Measurements from ENCODE around the gene GNAQ. TPM values are rescaled to one million over a fixed set of nuclear protein-coding genes. Genes with fewer than 3 reads are reported as not detected.

GNAQ gene
- polyA plus RNA-seq, 2 of the 4 experiments (the other 2 are of a cell fraction) = 17.9 to 60.0 TPM

DNA sequence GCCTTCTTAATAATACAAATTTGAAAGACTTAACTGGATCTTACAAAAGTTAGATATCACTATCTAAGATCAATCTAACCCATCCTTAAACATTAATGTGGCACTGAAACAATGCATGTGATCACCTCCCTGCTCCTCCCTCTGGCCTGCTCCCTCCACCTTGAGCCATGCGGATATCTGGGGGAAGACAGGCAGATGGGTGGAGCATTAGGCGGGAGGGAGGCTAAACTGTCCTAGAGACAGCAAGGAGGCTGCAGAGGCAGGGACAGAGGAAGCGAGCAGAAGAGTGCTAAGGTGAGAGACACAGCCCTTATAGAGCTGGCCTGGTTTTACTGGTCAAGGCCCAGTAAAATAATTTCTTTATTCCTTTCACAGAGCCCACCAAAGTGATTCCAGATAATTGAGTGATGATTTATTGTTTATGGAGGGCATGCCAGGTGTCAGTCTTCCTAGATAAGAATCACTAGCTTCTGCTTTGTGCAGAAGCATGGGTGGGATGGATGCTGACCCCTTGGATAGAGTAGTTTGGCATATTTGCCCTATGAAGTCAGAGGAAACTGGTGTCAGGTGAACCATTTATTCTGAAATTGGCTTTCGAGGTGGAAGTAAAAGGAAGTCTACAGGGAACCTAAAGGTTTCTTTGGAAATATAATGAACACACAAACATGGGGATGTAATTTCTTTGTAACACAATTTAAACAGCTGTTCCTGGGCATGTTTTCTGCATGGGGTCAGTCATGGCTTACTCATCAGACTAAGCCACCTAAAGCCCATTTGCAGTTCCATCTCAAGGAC lies 188.3 kb downstream of the GNAQ start:
- CTCF ChIA-PET = interaction anchor here (1.2 to 2.9 kb wide), 4 partner anchors 133 to 208 kb away, joined by 3 to 28 read pairs (median 8); no protein-coding TSS in a partner anchor
- FAIRE-seq = no peak

GRCh38 chr9:77841739-77842386 lies 189.7 kb downstream of the GNAQ start:
- ChIA-PET POLR2A (no interaction called here), CTCF (interaction anchor here (0.6 to 3.5 kb wide), 30 partner anchors 9 to 409 kb away, joined by 3 to 28 read pairs (median 4); no protein-coding TSS in a partner anchor)
- FAIRE-seq = no peak
- TF ChIP-seq MYC (IDR thresholded peaks at IDR 0.05; ENCODE audit: borderline replicate concordance, low read length) (no peak), CHD4 (IDR thresholded peaks at IDR 0.05; ENCODE audit: borderline replicate concordance) (no peak), NPAS2 (CRISPR knock-in tag; IDR thresholded peaks at IDR 0.05; ENCODE audit: borderline replicate concordance) (no peak), HOXB13 (CRISPR knock-in tag; IDR thresholded peaks at IDR 0.05; ENCODE audit: low read depth) (no peak), ZNF302 (CRISPR knock-in tag; IDR thresholded peaks at IDR 0.05) (no peak), CBX2 (IDR thresholded peaks at IDR 0.05; ENCODE audit: borderline replicate concordance, low read depth) (no peak), RFX5 (IDR thresholded peaks at IDR 0.05) (no peak), SMC3 (IDR thresholded peaks at IDR 0.05) (peak; percentile 54), MAZ (IDR thresholded peaks at IDR 0.05; ENCODE audit: borderline replicate concordance, low read depth, low read length) (no peak), HOXA7 (CRISPR knock-in tag; IDR thresholded peaks at IDR 0.05) (no peak), RCOR1 (IDR thresholded peaks at IDR 0.05; ENCODE audit: low read depth, low read length) (no peak), PHF8 (IDR thresholded peaks at IDR 0.05; ENCODE audit: borderline replicate concordance, low read depth) (no peak), REST (IDR thresholded peaks at IDR 0.05) (no peak), EHMT2 (IDR thresholded peaks at IDR 0.05; ENCODE audit: low read depth) (no peak), POLR2AphosphoS2 (conservative IDR thresholded peaks at IDR 0.05; ENCODE audit: low read length) (no peak), RAD21 (conservative IDR thresholded peaks at IDR 0.05 in 1 of 2, IDR thresholded peaks at IDR 0.05 in 1 of 2) (peak; percentile 40 to 67), KDM1A (IDR thresholded peaks at IDR 0.05; ENCODE audit: low read depth) (no peak), MAX (IDR thresholded peaks at IDR 0.05) (no peak)
- TF ChIP-seq, protein P1, sequence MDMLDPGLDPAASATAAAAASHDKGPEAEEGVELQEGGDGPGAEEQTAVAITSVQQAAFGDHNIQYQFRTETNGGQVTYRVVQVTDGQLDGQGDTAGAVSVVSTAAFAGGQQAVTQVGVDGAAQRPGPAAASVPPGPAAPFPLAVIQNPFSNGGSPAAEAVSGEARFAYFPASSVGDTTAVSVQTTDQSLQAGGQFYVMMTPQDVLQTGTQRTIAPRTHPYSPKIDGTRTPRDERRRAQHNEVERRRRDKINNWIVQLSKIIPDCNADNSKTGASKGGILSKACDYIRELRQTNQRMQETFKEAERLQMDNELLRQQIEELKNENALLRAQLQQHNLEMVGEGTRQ (IDR thresholded peaks at IDR 0.05) = no peak
- TF ChIP-seq, protein P2, sequence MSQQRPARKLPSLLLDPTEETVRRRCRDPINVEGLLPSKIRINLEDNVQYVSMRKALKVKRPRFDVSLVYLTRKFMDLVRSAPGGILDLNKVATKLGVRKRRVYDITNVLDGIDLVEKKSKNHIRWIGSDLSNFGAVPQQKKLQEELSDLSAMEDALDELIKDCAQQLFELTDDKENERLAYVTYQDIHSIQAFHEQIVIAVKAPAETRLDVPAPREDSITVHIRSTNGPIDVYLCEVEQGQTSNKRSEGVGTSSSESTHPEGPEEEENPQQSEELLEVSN (IDR thresholded peaks at IDR 0.05; ENCODE audit: borderline replicate concordance, low read depth) = no peak
- TF ChIP-seq, protein P3, sequence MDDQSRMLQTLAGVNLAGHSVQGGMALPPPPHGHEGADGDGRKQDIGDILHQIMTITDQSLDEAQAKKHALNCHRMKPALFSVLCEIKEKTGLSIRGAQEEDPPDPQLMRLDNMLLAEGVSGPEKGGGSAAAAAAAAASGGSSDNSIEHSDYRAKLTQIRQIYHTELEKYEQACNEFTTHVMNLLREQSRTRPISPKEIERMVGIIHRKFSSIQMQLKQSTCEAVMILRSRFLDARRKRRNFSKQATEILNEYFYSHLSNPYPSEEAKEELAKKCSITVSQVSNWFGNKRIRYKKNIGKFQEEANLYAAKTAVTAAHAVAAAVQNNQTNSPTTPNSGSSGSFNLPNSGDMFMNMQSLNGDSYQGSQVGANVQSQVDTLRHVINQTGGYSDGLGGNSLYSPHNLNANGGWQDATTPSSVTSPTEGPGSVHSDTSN (IDR thresholded peaks at IDR 0.05) = no peak
- TF ChIP-seq, protein P4, sequence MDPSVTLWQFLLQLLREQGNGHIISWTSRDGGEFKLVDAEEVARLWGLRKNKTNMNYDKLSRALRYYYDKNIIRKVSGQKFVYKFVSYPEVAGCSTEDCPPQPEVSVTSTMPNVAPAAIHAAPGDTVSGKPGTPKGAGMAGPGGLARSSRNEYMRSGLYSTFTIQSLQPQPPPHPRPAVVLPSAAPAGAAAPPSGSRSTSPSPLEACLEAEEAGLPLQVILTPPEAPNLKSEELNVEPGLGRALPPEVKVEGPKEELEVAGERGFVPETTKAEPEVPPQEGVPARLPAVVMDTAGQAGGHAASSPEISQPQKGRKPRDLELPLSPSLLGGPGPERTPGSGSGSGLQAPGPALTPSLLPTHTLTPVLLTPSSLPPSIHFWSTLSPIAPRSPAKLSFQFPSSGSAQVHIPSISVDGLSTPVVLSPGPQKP (IDR thresholded peaks at IDR 0.05; ENCODE audit: low read depth, low read length) = no peak
- TF ChIP-seq, protein P5, sequence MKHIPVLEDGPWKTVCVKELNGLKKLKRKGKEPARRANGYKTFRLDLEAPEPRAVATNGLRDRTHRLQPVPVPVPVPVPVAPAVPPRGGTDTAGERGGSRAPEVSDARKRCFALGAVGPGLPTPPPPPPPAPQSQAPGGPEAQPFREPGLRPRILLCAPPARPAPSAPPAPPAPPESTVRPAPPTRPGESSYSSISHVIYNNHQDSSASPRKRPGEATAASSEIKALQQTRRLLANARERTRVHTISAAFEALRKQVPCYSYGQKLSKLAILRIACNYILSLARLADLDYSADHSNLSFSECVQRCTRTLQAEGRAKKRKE (CRISPR knock-in tag; IDR thresholded peaks at IDR 0.05; ENCODE audit: low read depth) = no peak

More for the DNA sequence above, 188.3 kb downstream of the GNAQ start:
- Histone ChIP-seq H3K4me2 (no peak overlapping the region), H3K4me1 (peaks cover 49% of the 10 kb centered on the region), H3K27ac (peak overlapping the region in 1 of 2 experiments; percentile 26; a peak in 1 of 6 replicates), H3K9me3 (no peaks in the 10 kb centered on the region), H3K4me3 (no peak overlapping the region)
- 88% methylated on average over 4 of the region's 4 CpGs for WGBS (ENCODE audit: missing lambda C conversion rate)
- ATAC-seq (no peak), DNase-seq (ENCODE audit: low read depth in 1 of 2, low spot score in 1 of 2) (no peak)
- POLR2A ChIA-PET = no interaction called here
- TF ChIP-seq MYC (IDR thresholded peaks at IDR 0.05; ENCODE audit: borderline replicate concordance, low read length) (no peak), RNF2 (IDR thresholded peaks at IDR 0.05; ENCODE audit: borderline replicate concordance, low read depth) (no peak), KDM5A (IDR thresholded peaks at IDR 0.05) (no peak), TP53 (CRISPR knock-in tag; IDR thresholded peaks at IDR 0.05) (no peak), HDAC2 (IDR thresholded peaks at IDR 0.05) (no peak)

More at GRCh38 chr9:77841739-77842386, 189.7 kb downstream of the GNAQ start:
- H3K9me3 ChIP-seq = no peaks in the 10 kb centered on the region
- peak overlapping the region; percentile 83 to 85 for H3K27ac ChIP-seq
- peak in 1 of 2 experiments; percentile 24 for DNase-seq (ENCODE audit: low read depth in 1 of 2, low spot score in 1 of 2)
- WGBS (ENCODE audit: missing lambda C conversion rate) = 55% methylated on average over 3 of the region's 3 CpGs
- peaks cover 51% of the 10 kb centered on the region for H3K4me1 ChIP-seq
- peak overlapping the region; percentile 68 for H3K4me2 ChIP-seq
- ATAC-seq = peak; percentile 17 to 36; a peak in 4 of 6 replicates
- H3K4me3 ChIP-seq = no peak overlapping the region
